PFSK-1 (cell line): ENCODE measurements around the gene ATP5F1E.

Source experiments
- POLR2AphosphoS5 ChIP-seq: IDR thresholded peaks from 2 replicates; pipeline ENCODE4 v1.6.1; 2012; ENCODE audit warnings: low read depth, mild to moderate bottlenecking, control low read depth, low read length, moderate library complexity
- SIN3A ChIP-seq: IDR thresholded peaks from 2 replicates; pipeline ENCODE4 v1.6.1; 2012; ENCODE audit warnings: mild to moderate bottlenecking, low read length, moderate library complexity, borderline replicate concordance; ENCODE audit not compliant: insufficient read depth
- TF ChIP-seq, protein P1 (sequence below), 2 experiments: IDR thresholded peaks; 2 replicates each; pipeline versions ENCODE4 v1.6.1 to v1.8.0; 2011 to 2012; ENCODE audit warnings: low read depth in 2 of 2, low read length in 2 of 2, control low read depth in 1 of 2, inconsistent platforms in 1 of 2, mild to moderate bottlenecking in 1 of 2, moderate library complexity in 1 of 2; ENCODE audit not compliant: insufficient read depth in 1 of 2

DNA sequence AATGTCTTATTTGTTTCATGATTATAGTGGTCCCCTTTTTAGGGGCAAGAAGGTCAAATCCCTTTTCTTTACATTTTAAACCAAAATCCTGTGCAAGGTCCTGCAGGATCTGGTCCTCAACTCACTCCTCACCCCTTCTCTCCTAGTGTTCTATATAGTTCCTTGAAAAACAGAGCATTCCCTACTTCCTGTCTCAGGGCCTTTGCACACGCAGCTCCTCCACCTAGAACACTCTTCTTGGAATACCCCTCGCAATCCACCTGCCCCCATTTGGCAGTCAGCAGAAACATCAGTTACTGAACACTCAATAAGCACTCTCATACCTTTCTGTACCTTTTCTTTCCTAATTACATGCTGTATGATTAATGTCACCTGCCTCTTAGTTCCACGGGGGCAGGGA lies 3.2 kb upstream of the ATP5F1E start:
- TF ChIP-seq SIN3A (no peak), POLR2AphosphoS5 (no peak)
- TF ChIP-seq, protein P1, sequence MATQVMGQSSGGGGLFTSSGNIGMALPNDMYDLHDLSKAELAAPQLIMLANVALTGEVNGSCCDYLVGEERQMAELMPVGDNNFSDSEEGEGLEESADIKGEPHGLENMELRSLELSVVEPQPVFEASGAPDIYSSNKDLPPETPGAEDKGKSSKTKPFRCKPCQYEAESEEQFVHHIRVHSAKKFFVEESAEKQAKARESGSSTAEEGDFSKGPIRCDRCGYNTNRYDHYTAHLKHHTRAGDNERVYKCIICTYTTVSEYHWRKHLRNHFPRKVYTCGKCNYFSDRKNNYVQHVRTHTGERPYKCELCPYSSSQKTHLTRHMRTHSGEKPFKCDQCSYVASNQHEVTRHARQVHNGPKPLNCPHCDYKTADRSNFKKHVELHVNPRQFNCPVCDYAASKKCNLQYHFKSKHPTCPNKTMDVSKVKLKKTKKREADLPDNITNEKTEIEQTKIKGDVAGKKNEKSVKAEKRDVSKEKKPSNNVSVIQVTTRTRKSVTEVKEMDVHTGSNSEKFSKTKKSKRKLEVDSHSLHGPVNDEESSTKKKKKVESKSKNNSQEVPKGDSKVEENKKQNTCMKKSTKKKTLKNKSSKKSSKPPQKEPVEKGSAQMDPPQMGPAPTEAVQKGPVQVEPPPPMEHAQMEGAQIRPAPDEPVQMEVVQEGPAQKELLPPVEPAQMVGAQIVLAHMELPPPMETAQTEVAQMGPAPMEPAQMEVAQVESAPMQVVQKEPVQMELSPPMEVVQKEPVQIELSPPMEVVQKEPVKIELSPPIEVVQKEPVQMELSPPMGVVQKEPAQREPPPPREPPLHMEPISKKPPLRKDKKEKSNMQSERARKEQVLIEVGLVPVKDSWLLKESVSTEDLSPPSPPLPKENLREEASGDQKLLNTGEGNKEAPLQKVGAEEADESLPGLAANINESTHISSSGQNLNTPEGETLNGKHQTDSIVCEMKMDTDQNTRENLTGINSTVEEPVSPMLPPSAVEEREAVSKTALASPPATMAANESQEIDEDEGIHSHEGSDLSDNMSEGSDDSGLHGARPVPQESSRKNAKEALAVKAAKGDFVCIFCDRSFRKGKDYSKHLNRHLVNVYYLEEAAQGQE (IDR thresholded peaks at IDR 0.05; ENCODE audit: insufficient read depth in 1 of 2, low read depth in 2 of 2, low read length in 2 of 2) = no peak
